Suprapubic skin (tissue), 4 donors: ENCODE data around the gene IL11RA. TPM values are rescaled to one million over a fixed set of nuclear protein-coding genes. Genes with fewer than 3 reads are reported as not detected.
A peak's percentile ranks its signal among the peaks of the same experiment; 100 is the strongest.

Experiments
- DNase-seq, 2 donors: peaks; one replicate each; pipeline ENCODE4 v3.0.0-alpha.2; 2019; ENCODE audit warnings: low spot score in 2 of 2
- H3K27ac ChIP-seq: fragments of 200-600 bp; sonication (generic); one replicate; pipeline ENCODE4 v1.5.1; 2019
- H3K27me3 ChIP-seq: fragments of 200-600 bp; sonication (generic); one replicate; pipeline ENCODE4 v1.5.1; 2019
- H3K36me3 ChIP-seq: fragments of 200-600 bp; sonication (generic); one replicate; pipeline ENCODE4 v1.5.1; 2019
- H3K4me1 ChIP-seq: fragments of 200-600 bp; sonication (generic); one replicate; pipeline ENCODE4 v1.5.1; 2019
- H3K4me3 ChIP-seq: fragments of 200-600 bp; sonication (generic); one replicate; pipeline ENCODE4 v1.5.1; 2019; ENCODE audit warnings: mild to moderate bottlenecking
- H3K9me3 ChIP-seq: fragments of 200-600 bp; sonication (generic); one replicate; pipeline ENCODE4 v1.5.1; 2019
- EP300 ChIP-seq: sonication (generic); formaldehyde crosslinking; IDR thresholded peaks from one replicate; pipeline ENCODE4 v1.6.1; 2017; ENCODE audit warnings: antibody characterized with exemption
- POLR2A ChIP-seq, 2 donors: fragments of 450-650 bp; IDR thresholded peaks; one replicate each; pipeline ENCODE4 v1.6.1; 2017; ENCODE audit warnings: antibody characterized with exemption in 2 of 2, mild to moderate bottlenecking in 2 of 2, moderate library complexity in 2 of 2
- POLR2AphosphoS5 ChIP-seq, 3 donors: sonication (generic); formaldehyde crosslinking; IDR thresholded peaks; one replicate each; pipeline ENCODE4 v1.6.1; 2017; ENCODE audit warnings: antibody characterized with exemption in 3 of 3
- WGBS: methylation state at CpG from one replicate; pipeline ENCODE4 v1.1.5; 2018; 5-methylcytosine and 5-hydroxymethylcytosine counted together
- total RNA-seq, 4 donors: library from RNA; depleted of rRNA; stranded (reverse); fragments of >200 nt; gene quantifications; one replicate each; pipeline ENCODE4 v1.1.0, GENCODE V29; 2016
- TF ChIP-seq, protein P1 (sequence below), 2 donors: fragments of 200-600 bp in 1 of 2; fragments of 450-650 bp in 1 of 2; sonication (generic) in 1 of 2; IDR thresholded peaks; one replicate each; pipeline ENCODE4 v1.5.1; 2016 to 2019; ENCODE audit warnings: antibody characterized with exemption in 2 of 2, mild to moderate bottlenecking in 1 of 2, moderate library complexity in 1 of 2

IL11RA gene
- total RNA-seq, 4 donors from 2014 or later, result 23.4 to 114 (median 39.3) TPM

DNA sequence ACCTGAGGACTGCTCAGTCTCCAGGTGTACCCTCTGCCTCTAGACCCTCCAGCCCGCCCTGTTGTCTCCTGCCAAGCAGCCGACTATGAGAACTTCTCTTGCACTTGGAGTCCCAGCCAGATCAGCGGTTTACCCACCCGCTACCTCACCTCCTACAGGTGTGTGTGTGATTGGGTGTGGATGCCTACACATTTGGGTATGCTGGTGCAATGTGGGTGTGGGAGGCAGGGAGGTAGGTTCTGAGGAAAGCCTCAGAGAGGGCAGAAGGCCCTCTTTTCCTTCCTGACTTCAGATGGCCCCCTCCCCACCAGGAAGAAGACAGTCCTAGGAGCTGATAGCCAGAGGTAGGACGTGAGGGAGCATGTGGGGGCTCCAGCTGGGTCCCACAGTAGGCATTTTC, 5.0 kb downstream of the IL11RA start:
- Histone ChIP-seq H3K4me1 (peaks cover 78% of the 10 kb centered on the region), H3K36me3 (peaks cover 28% of the 10 kb centered on the region), H3K4me3 (no peak overlapping the region), H3K27me3 (no peaks in the 10 kb centered on the region), H3K27ac (no peak overlapping the region), H3K9me3 (no peaks in the 10 kb centered on the region)
- 81% methylated on average over 4 of the region's 5 CpGs for WGBS
- no peak for DNase-seq
- TF ChIP-seq EP300 (no peak), POLR2A (IDR thresholded peaks at IDR 0.05) (no peak), POLR2AphosphoS5 (IDR thresholded peaks at IDR 0.05) (no peak)
- TF ChIP-seq, protein P1, sequence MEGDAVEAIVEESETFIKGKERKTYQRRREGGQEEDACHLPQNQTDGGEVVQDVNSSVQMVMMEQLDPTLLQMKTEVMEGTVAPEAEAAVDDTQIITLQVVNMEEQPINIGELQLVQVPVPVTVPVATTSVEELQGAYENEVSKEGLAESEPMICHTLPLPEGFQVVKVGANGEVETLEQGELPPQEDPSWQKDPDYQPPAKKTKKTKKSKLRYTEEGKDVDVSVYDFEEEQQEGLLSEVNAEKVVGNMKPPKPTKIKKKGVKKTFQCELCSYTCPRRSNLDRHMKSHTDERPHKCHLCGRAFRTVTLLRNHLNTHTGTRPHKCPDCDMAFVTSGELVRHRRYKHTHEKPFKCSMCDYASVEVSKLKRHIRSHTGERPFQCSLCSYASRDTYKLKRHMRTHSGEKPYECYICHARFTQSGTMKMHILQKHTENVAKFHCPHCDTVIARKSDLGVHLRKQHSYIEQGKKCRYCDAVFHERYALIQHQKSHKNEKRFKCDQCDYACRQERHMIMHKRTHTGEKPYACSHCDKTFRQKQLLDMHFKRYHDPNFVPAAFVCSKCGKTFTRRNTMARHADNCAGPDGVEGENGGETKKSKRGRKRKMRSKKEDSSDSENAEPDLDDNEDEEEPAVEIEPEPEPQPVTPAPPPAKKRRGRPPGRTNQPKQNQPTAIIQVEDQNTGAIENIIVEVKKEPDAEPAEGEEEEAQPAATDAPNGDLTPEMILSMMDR (IDR thresholded peaks at IDR 0.05), result no peak

DNA sequence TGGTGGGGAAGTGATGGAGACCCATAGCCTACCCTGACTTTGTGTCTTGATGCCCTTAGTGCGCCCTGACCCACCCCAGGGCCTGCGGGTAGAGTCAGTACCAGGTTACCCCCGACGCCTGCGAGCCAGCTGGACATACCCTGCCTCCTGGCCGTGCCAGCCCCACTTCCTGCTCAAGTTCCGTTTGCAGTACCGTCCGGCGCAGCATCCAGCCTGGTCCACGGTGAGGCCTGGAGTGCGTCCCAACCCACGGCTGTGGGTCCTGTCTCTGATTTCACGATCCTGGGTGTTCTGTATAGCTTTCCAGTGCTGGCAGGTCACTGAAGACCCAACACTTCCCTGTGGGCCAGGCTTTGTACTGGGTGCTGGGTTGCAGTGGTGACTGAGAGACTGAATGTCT, 6.5 kb downstream of the IL11RA start:
- Histone ChIP-seq H3K9me3 (no peaks in the 10 kb centered on the region), H3K4me3 (no peak overlapping the region), H3K27ac (no peak overlapping the region), H3K36me3 (peaks cover 28% of the 10 kb centered on the region), H3K4me1 (peaks cover 76% of the 10 kb centered on the region), H3K27me3 (no peaks in the 10 kb centered on the region)
- no peak for DNase-seq
- TF ChIP-seq POLR2AphosphoS5 (IDR thresholded peaks at IDR 0.05) (no peak), POLR2A (IDR thresholded peaks at IDR 0.05) (no peak), EP300 (no peak)
- TF ChIP-seq, protein P1 (IDR thresholded peaks at IDR 0.05), result no peak
- WGBS, result 78% methylated on average over 14 of the region's 14 CpGs

- TF ChIP-seq EP300 (no peak), POLR2A (IDR thresholded peaks at IDR 0.05) (no peak), POLR2AphosphoS5 (IDR thresholded peaks at IDR 0.05) (no peak)
- TF ChIP-seq, protein P1 (IDR thresholded peaks at IDR 0.05), result no peak
- Histone ChIP-seq H3K4me1 (peaks cover 76% of the 10 kb centered on the region), H3K27me3 (no peaks in the 10 kb centered on the region), H3K4me3 (no peak overlapping the region), H3K9me3 (no peaks in the 10 kb centered on the region), H3K36me3 (peaks cover 28% of the 10 kb centered on the region), H3K27ac (peak overlapping the region; percentile 61)
- DNase-seq, result no peak
- WGBS, result 56% methylated on average over 4 of the region's 8 CpGs
These were observed 7.7 kb downstream of the IL11RA start for GRCh38 chr9:34659592-34660253.

GRCh38 chr9:34662526-34663302, 10.7 kb downstream of the IL11RA start, which contains the start of gene CCL27:
Gene CCL27, minus strand, starts transcription at chr9:34662657. Its CDS starts 24 bp downstream, at chr9:34662633.
- Histone ChIP-seq H3K27ac (peak within 1 kb of the TSS; percentile 94), H3K9me3 (no peaks in the 10 kb centered on the region), H3K4me3 (peak within 1 kb of the TSS; percentile 25), H3K4me1 (peaks cover 68% of the 10 kb centered on the region), H3K27me3 (no peaks in the 10 kb centered on the region), H3K36me3 (peaks cover 24% of the 10 kb centered on the region)
- 69% methylated on average over 4 of the region's 4 CpGs for WGBS
- TF ChIP-seq POLR2A (IDR thresholded peaks at IDR 0.05), result no peak
- no peak for TF ChIP-seq EP300
- TF ChIP-seq POLR2AphosphoS5 (IDR thresholded peaks at IDR 0.05), result no peak
- DNase-seq, result no peak

DNA sequence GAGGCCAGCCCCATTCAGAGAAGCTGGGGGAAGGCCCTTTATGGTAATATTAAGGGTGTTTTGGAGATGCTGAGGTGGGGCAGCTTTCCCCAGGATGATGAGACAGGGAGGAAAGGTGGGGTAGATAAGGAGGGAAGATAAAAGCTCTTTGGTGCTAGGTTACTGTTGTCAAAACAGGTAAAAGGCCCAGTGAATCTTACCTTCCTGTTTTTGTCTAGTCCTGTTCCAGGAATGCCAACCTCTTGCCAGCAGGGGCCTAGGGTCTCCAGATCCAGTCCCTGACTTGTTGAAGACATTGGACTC, 11.3 kb downstream of the IL11RA start:
- Histone ChIP-seq H3K36me3 (peaks cover 24% of the 10 kb centered on the region), H3K27me3 (no peaks in the 10 kb centered on the region), H3K27ac (peak overlapping the region; percentile 94), H3K4me1 (peaks cover 73% of the 10 kb centered on the region), H3K4me3 (no peak overlapping the region), H3K9me3 (no peaks in the 10 kb centered on the region)
- DNase-seq, result no peak
- TF ChIP-seq POLR2A (IDR thresholded peaks at IDR 0.05) (no peak), EP300 (no peak), POLR2AphosphoS5 (IDR thresholded peaks at IDR 0.05) (no peak)
- TF ChIP-seq, protein P1 (IDR thresholded peaks at IDR 0.05), result no peak
